H9 (cell line): ENCODE data around the gene CDC14A. TPM values are rescaled to one million over a fixed set of nuclear protein-coding genes. Genes with fewer than 3 reads are reported as not detected.

Experiments used
- DNase-seq: peaks from one replicate; pipeline ENCODE4 v3.0.0-alpha.2; 2017
- H2AFZ ChIP-seq: one replicate; pipeline ENCODE4 v1.6.1; 2013; ENCODE audit warnings: mild to moderate bottlenecking, low read length, control low read depth, moderate library complexity
- H2AK5ac ChIP-seq: 2 replicates; pipeline ENCODE4 v1.6.1; 2013; ENCODE audit warnings: low read length, control low read depth, mixed read lengths; ENCODE audit not compliant: insufficient read length
- H2BK120ac ChIP-seq: one replicate; pipeline ENCODE4 v1.6.1; 2013; ENCODE audit warnings: low read depth, mild to moderate bottlenecking, low read length, control low read depth, inconsistent platforms; ENCODE audit not compliant: poor library complexity, severe bottlenecking
- H2BK12ac ChIP-seq: 2 replicates; pipeline ENCODE4 v1.6.1; 2013; ENCODE audit warnings: low read length, control low read depth, mixed read lengths, low read depth; ENCODE audit not compliant: insufficient read length
- H2BK15ac ChIP-seq: 2 replicates; pipeline ENCODE4 v1.6.1; 2013; ENCODE audit warnings: low read depth, low read length, control low read depth
- H2BK20ac ChIP-seq: one replicate; pipeline ENCODE4 v1.6.1; 2013; ENCODE audit warnings: low read depth, mild to moderate bottlenecking, low read length, control low read depth, inconsistent platforms; ENCODE audit not compliant: poor library complexity, severe bottlenecking
- H2BK5ac ChIP-seq: 2 replicates; pipeline ENCODE4 v1.6.1; 2013; ENCODE audit warnings: low read length, control low read depth, mixed read lengths; ENCODE audit not compliant: insufficient read length
- H3K14ac ChIP-seq: 2 replicates; pipeline ENCODE4 v1.6.1; 2013; ENCODE audit warnings: low read length, control low read depth; ENCODE audit not compliant: insufficient read depth
- H3K18ac ChIP-seq: 2 replicates; pipeline ENCODE4 v1.6.1; 2013; ENCODE audit warnings: low read depth, mild to moderate bottlenecking, mixed read lengths, low read length, control low read depth; ENCODE audit not compliant: insufficient read length
- H3K23ac ChIP-seq: 2 replicates; pipeline ENCODE4 v1.6.1; 2013; ENCODE audit warnings: low read length, control low read depth, mixed read lengths, low read depth; ENCODE audit not compliant: insufficient read length
- H3K23me2 ChIP-seq: 2 replicates; pipeline ENCODE4 v1.6.1; 2013; ENCODE audit warnings: low read depth, mild to moderate bottlenecking, mixed read lengths, low read length, control low read depth; ENCODE audit not compliant: insufficient read length, poor library complexity, severe bottlenecking
- H3K27ac ChIP-seq: 2 replicates; pipeline ENCODE4 v1.5.1; 2013; ENCODE audit warnings: low read length, control low read depth, mixed read lengths, low read depth; ENCODE audit not compliant: insufficient read length
- H3K27me3 ChIP-seq: 2 replicates; pipeline ENCODE4 v1.6.1; 2013; ENCODE audit warnings: low read length, control low read depth, inconsistent platforms; ENCODE audit not compliant: insufficient read depth
- H3K4ac ChIP-seq: 2 replicates; pipeline ENCODE4 v1.6.1; 2013; ENCODE audit warnings: low read depth, mild to moderate bottlenecking, control low read depth, inconsistent platforms, low read length, moderate library complexity
- H3K4me1 ChIP-seq: 2 replicates; pipeline ENCODE4 v1.6.1; 2013; ENCODE audit warnings: low read length, control low read depth, inconsistent platforms; ENCODE audit not compliant: insufficient read depth
- H3K4me2 ChIP-seq: 2 replicates; pipeline ENCODE4 v1.6.1; 2013; ENCODE audit warnings: low read length, control low read depth, mixed read lengths; ENCODE audit not compliant: insufficient read length, insufficient read depth
- H3K56ac ChIP-seq: 2 replicates; pipeline ENCODE4 v1.6.1; 2013; ENCODE audit warnings: low read depth, mild to moderate bottlenecking, mixed read lengths, low read length, control low read depth; ENCODE audit not compliant: insufficient read length
- H3K79me1 ChIP-seq: 2 replicates; pipeline ENCODE4 v1.6.1; 2013; ENCODE audit warnings: low read depth, mild to moderate bottlenecking, moderate library complexity, low read length, control low read depth, inconsistent platforms; ENCODE audit not compliant: insufficient read depth, poor library complexity, severe bottlenecking
- H3K79me2 ChIP-seq: 2 replicates; pipeline ENCODE4 v1.6.1; 2013; ENCODE audit warnings: low read length, control low read depth, inconsistent platforms; ENCODE audit not compliant: insufficient read depth
- H3K9ac ChIP-seq: 2 replicates; pipeline ENCODE4 v1.6.1; 2013; ENCODE audit warnings: low read length, control low read depth, mixed read lengths; ENCODE audit not compliant: insufficient read length; ENCODE audit errors: extremely low read depth
- H3K9me3 ChIP-seq: one replicate; pipeline ENCODE4 v1.6.1; 2013; ENCODE audit warnings: low read depth, low read length, inconsistent platforms; ENCODE audit not compliant: control insufficient read depth
- H3T11ph ChIP-seq: one replicate; pipeline ENCODE4 v1.6.1; 2013; ENCODE audit warnings: mild to moderate bottlenecking, low read length, control low read depth, inconsistent platforms
- H4K20me1 ChIP-seq: one replicate; pipeline ENCODE4 v1.6.1; 2013; ENCODE audit not compliant: control insufficient read depth, insufficient read length, insufficient read depth
- H4K5ac ChIP-seq: 2 replicates; pipeline ENCODE4 v1.6.1; 2013; ENCODE audit warnings: low read depth, mild to moderate bottlenecking, mixed read lengths, low read length, control low read depth; ENCODE audit not compliant: insufficient read length
- H4K8ac ChIP-seq: replicated peaks from 2 replicates; pipeline ENCODE4 v1.6.1; 2013; ENCODE audit warnings: low read length, control low read depth, mixed read lengths, low read depth; ENCODE audit not compliant: insufficient read length
- H4K91ac ChIP-seq: 2 replicates; pipeline ENCODE4 v1.6.1; 2013; ENCODE audit warnings: low read depth, mild to moderate bottlenecking, moderate library complexity, mixed read lengths, low read length, control low read depth; ENCODE audit not compliant: insufficient read length
- H3K27ac Mint-ChIP-seq, 3 experiments: 2 replicates in 2 of 3; 3 replicates in 1 of 3; pipeline ENCODE4 v1.8.0; 2020 to 2021; ENCODE audit warnings: mixed read lengths in 3 of 3, mild to moderate bottlenecking in 1 of 3, moderate library complexity in 1 of 3
- H3K27me3 Mint-ChIP-seq: 2 replicates; pipeline ENCODE4 v1.8.0; 2021; ENCODE audit warnings: low read depth, mild to moderate bottlenecking, moderate library complexity, mixed read lengths
- H3K36me3 Mint-ChIP-seq, 3 experiments: 2 replicates in 2 of 3; 3 replicates in 1 of 3; pipeline ENCODE4 v1.8.0; 2020 to 2021; ENCODE audit warnings: low read depth in 3 of 3, mixed read lengths in 3 of 3; ENCODE audit not compliant: insufficient read depth in 1 of 3
- H3K4me1 Mint-ChIP-seq, 2 experiments: 2 replicates each; pipeline ENCODE4 v1.8.0; 2020; ENCODE audit warnings: mixed read lengths in 2 of 2
- H3K4me3 Mint-ChIP-seq, 2 experiments: 2 replicates in 1 of 2; 3 replicates in 1 of 2; pipeline ENCODE4 v1.8.0; 2020 to 2021; ENCODE audit warnings: mild to moderate bottlenecking in 2 of 2, mixed read lengths in 2 of 2, moderate library complexity in 1 of 2
- H3K9me3 Mint-ChIP-seq, 2 experiments: 2 replicates in 1 of 2; 3 replicates in 1 of 2; pipeline ENCODE4 v1.8.0; 2020; ENCODE audit warnings: mild to moderate bottlenecking in 2 of 2, mixed read lengths in 2 of 2, moderate library complexity in 1 of 2
- WGBS: extraction: QIAGEN DNeasy Blood & Tissue Kit; methylation state at CpG from one replicate; pipeline ENCODE4 v1.1.7; 2013; ENCODE audit warnings: missing lambda C conversion rate, low lambda C conversion rate, mixed read lengths; ENCODE audit not compliant: insufficient read length; ENCODE audit errors: extremely low coverage; 5-methylcytosine and 5-hydroxymethylcytosine counted together
- total RNA-seq: library from RNA; stranded (reverse); gene quantifications from 2 replicates; pipeline ENCODE4 v1.2.1, GENCODE V29; 2021
- TF ChIP-seq, protein P1 (sequence below): fragments of 200-600 bp; sonication (generic); conservative IDR thresholded peaks from 3 replicates; pipeline ENCODE4 v1.8.0; 2021; ENCODE audit warnings: antibody characterized with exemption, mild to moderate bottlenecking

CDC14A gene
- total RNA-seq, 1 experiment from 2014 or later: 8.9 TPM

GRCh38 chr1:100306735-100307313 is 45.5 kb upstream of the CDC14A start:
- Histone ChIP-seq H4K20me1 (no peaks in the 10 kb centered on the region), H2AK5ac (no peak overlapping the region), H2BK120ac (no peak overlapping the region), H3K56ac (no peak overlapping the region), H4K91ac (no peak overlapping the region), H3K79me2 (no peaks in the 10 kb centered on the region), H3K23ac (no peak overlapping the region), H3K4me2 (no peak overlapping the region), H3K4me1 (0 out of 2 replicates have a peak, but pooled peaks cover 3% of the 10 kb centered on the region), H2BK20ac (no peak overlapping the region), H3K14ac (no peak overlapping the region), H3K27me3 (no peaks in the 10 kb centered on the region), H2BK15ac (no peak overlapping the region), H2BK12ac (no peak overlapping the region), H3K27ac (no peak overlapping the region), H2BK5ac (no peak overlapping the region), H3K9me3 (no peaks in the 10 kb centered on the region), H4K8ac (no peak overlapping the region), H3T11ph (no peak overlapping the region), H3K4ac (no peak overlapping the region), H4K5ac (no peak overlapping the region), H3K23me2 (no peaks in the 10 kb centered on the region), H3K79me1 (no peaks in the 10 kb centered on the region), H3K18ac (no peak overlapping the region), H2AFZ (no peak overlapping the region), H3K9ac (no peak overlapping the region)
- Mint-ChIP-seq H3K9me3 (no peaks in the 10 kb centered on the region; a peak in 1 of 5 replicates), H3K4me3 (no peak overlapping the region), H3K4me1 (peaks cover 11 to 13% of the 10 kb centered on the region in 2 experiments), H3K27me3 (no peaks in the 10 kb centered on the region), H3K36me3 (peaks cover 0 to 4% (median 0%) of the 10 kb centered on the region in 3 experiments; a peak in 2 of 7 replicates), H3K27ac (no peak overlapping the region)
- WGBS: no CpG with 5 or more reads among the region's 2 CpGs
- TF ChIP-seq, protein P1, sequence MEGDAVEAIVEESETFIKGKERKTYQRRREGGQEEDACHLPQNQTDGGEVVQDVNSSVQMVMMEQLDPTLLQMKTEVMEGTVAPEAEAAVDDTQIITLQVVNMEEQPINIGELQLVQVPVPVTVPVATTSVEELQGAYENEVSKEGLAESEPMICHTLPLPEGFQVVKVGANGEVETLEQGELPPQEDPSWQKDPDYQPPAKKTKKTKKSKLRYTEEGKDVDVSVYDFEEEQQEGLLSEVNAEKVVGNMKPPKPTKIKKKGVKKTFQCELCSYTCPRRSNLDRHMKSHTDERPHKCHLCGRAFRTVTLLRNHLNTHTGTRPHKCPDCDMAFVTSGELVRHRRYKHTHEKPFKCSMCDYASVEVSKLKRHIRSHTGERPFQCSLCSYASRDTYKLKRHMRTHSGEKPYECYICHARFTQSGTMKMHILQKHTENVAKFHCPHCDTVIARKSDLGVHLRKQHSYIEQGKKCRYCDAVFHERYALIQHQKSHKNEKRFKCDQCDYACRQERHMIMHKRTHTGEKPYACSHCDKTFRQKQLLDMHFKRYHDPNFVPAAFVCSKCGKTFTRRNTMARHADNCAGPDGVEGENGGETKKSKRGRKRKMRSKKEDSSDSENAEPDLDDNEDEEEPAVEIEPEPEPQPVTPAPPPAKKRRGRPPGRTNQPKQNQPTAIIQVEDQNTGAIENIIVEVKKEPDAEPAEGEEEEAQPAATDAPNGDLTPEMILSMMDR: no peak
- no peak for DNase-seq
